Measurements from ENCODE around the gene STX16. TPM values are rescaled to one million over a fixed set of nuclear protein-coding genes. Genes with fewer than 3 reads are reported as not detected.

STX16 gene
- total RNA-seq, 4 donors from 2014 or later: 26.1 to 90.4 (median 47.8) TPM

- WGBS, 2 donors (ENCODE audit: low coverage in 1 of 2): 80 to 100% methylated on average over 2 to 5 of the region's 9 CpGs
- peaks cover 0 to 2% (median 0%) of the 10 kb centered on the region in 3 donors for H3K4me1 ChIP-seq
- no peaks in the 10 kb centered on the region for H3K9me3 ChIP-seq
- H3K4me3 ChIP-seq: no peak overlapping the region
- peaks cover 0 to 92% of the 10 kb centered on the region in 2 donors for H3K36me3 ChIP-seq
- no peak for ATAC-seq
- no peak overlapping the region for H3K27ac ChIP-seq
- no peak for TF ChIP-seq CTCF (IDR thresholded peaks at IDR 0.05)
- no peaks in the 10 kb centered on the region for H3K27me3 ChIP-seq
Observed at GRCh38 chr20:58673119-58673518, 22.0 kb downstream of the STX16 start.

GRCh38 chr20:58675146-58675584, 24.1 kb downstream of the STX16 start:
- H3K27me3 ChIP-seq: no peaks in the 10 kb centered on the region
- no peaks in the 10 kb centered on the region for H3K4me1 ChIP-seq
- H3K27ac ChIP-seq: no peak overlapping the region
- TF ChIP-seq CTCF (IDR thresholded peaks at IDR 0.05) (no peak), EP300 (IDR thresholded peaks at IDR 0.05) (no peak), POLR2A (IDR thresholded peaks at IDR 0.05) (no peak), POLR2AphosphoS5 (IDR thresholded peaks at IDR 0.05) (no peak)
- WGBS, 2 donors (ENCODE audit: low coverage in 1 of 2): 88 to 94% methylated on average over 5 to 6 of the region's 18 CpGs
- no peaks in the 10 kb centered on the region for H3K9me3 ChIP-seq
- H3K36me3 ChIP-seq: peaks cover 0 to 96% of the 10 kb centered on the region in 2 donors
- H3K4me3 ChIP-seq: no peak overlapping the region
- ATAC-seq: no peak

- ATAC-seq: no peak
- TF ChIP-seq EP300 (IDR thresholded peaks at IDR 0.05) (no peak), POLR2AphosphoS5 (IDR thresholded peaks at IDR 0.05) (no peak), POLR2A (IDR thresholded peaks at IDR 0.05) (no peak), CTCF (IDR thresholded peaks at IDR 0.05) (no peak)
- H3K27ac ChIP-seq: no peak overlapping the region
- H3K4me3 ChIP-seq: no peak overlapping the region
- WGBS, 2 donors (ENCODE audit: low coverage in 1 of 2): 33 to 85% methylated on average over 1 to 6 of the region's 17 CpGs
- H3K36me3 ChIP-seq: peaks cover 0 to 96% of the 10 kb centered on the region in 2 donors
- no peaks in the 10 kb centered on the region for H3K27me3 ChIP-seq
- no peaks in the 10 kb centered on the region for H3K9me3 ChIP-seq
- no peaks in the 10 kb centered on the region for H3K4me1 ChIP-seq
Observed at GRCh38 chr20:58675641-58676040, 24.6 kb downstream of the STX16 start.

GRCh38 chr20:58676161-58676560, 25.1 kb downstream of the STX16 start:
- Histone ChIP-seq H3K4me3 (no peak overlapping the region), H3K36me3 (peaks cover 0 to 96% of the 10 kb centered on the region in 2 donors), H3K27ac (no peak overlapping the region), H3K9me3 (no peaks in the 10 kb centered on the region), H3K4me1 (no peaks in the 10 kb centered on the region), H3K27me3 (no peaks in the 10 kb centered on the region)
- 80 to 90% methylated on average over 1 to 19 of the region's 19 CpGs for WGBS, 2 donors (ENCODE audit: low coverage in 1 of 2)
- no peak for ATAC-seq
- no peak for TF ChIP-seq EP300 (IDR thresholded peaks at IDR 0.05)
- TF ChIP-seq CTCF (IDR thresholded peaks at IDR 0.05): no peak
- no peak for TF ChIP-seq POLR2A (IDR thresholded peaks at IDR 0.05)
- TF ChIP-seq POLR2AphosphoS5 (IDR thresholded peaks at IDR 0.05): no peak

- ATAC-seq: no peak
- Histone ChIP-seq H3K4me3 (no peak overlapping the region), H3K27ac (no peak overlapping the region), H3K9me3 (no peaks in the 10 kb centered on the region), H3K27me3 (no peaks in the 10 kb centered on the region), H3K4me1 (no peaks in the 10 kb centered on the region), H3K36me3 (peaks cover 0 to 100% of the 10 kb centered on the region in 2 donors)
- WGBS, 2 donors (ENCODE audit: low coverage in 1 of 2): 78 to 96% methylated on average over 1 to 5 of the region's 5 CpGs
- TF ChIP-seq CTCF (IDR thresholded peaks at IDR 0.05) (no peak), POLR2A (IDR thresholded peaks at IDR 0.05) (no peak), EP300 (IDR thresholded peaks at IDR 0.05) (no peak), POLR2AphosphoS5 (IDR thresholded peaks at IDR 0.05) (no peak)
Observed at GRCh38 chr20:58677079-58677604, 26.1 kb downstream of the STX16 start.

Measured in gastroesophageal sphincter (tissue), 4 donors.